Esophagus muscularis mucosa (tissue), 4 donors: Measurements from ENCODE around the gene MOCS3. TPM values are rescaled to one million over a fixed set of nuclear protein-coding genes. Genes with fewer than 3 reads are reported as not detected.

Experiments
- DNase-seq: peaks from one replicate; pipeline ENCODE4 v3.0.0-alpha.2; 2017; ENCODE audit errors: extremely low spot score
- H3K27ac ChIP-seq, 4 donors: fragments of 200-600 bp; sonication (generic); replicated peaks in 1 of 4; 1 replicate in 3 of 4; 2 replicates in 1 of 4; pipeline ENCODE4 v1.5.1; 2016 to 2019; ENCODE audit warnings: mild to moderate bottlenecking in 1 of 4
- H3K27me3 ChIP-seq, 4 donors: fragments of 200-600 bp; sonication (generic); one replicate each; pipeline versions ENCODE4 v1.5.1 to v1.6.0; 2016 to 2019
- H3K36me3 ChIP-seq, 4 donors: fragments of 200-600 bp; sonication (generic); one replicate each; pipeline ENCODE4 v1.5.1; 2016 to 2019
- H3K4me1 ChIP-seq, 4 donors: fragments of 200-600 bp; sonication (generic); one replicate each; pipeline ENCODE4 v1.5.1; 2016 to 2019
- H3K4me3 ChIP-seq, 4 donors: fragments of 200-600 bp; sonication (generic); 1 replicate in 2 of 4; 2 replicates in 2 of 4; pipeline ENCODE4 v1.5.1; 2016 to 2019; ENCODE audit warnings: mild to moderate bottlenecking in 4 of 4, moderate library complexity in 1 of 4
- H3K9me3 ChIP-seq, 4 donors: fragments of 200-600 bp; sonication (generic); 1 replicate in 3 of 4; 2 replicates in 1 of 4; pipeline ENCODE4 v1.5.1; 2016 to 2019
- EP300 ChIP-seq: sonication (generic); formaldehyde crosslinking; IDR thresholded peaks from one replicate; pipeline ENCODE4 v1.6.1; 2017; ENCODE audit warnings: antibody characterized with exemption
- POLR2A ChIP-seq: fragments of 450-650 bp; IDR thresholded peaks from one replicate; pipeline ENCODE4 v1.6.1; 2017; ENCODE audit warnings: antibody characterized with exemption, moderate library complexity, mild to moderate bottlenecking, low read depth
- POLR2AphosphoS5 ChIP-seq, 2 donors: sonication (generic); formaldehyde crosslinking; IDR thresholded peaks; one replicate each; pipeline ENCODE4 v1.6.1; 2017; ENCODE audit warnings: antibody characterized with exemption in 2 of 2
- WGBS: methylation state at CpG from one replicate; pipeline ENCODE4 v1.1.5; 2018; 5-methylcytosine and 5-hydroxymethylcytosine counted together
- intact Hi-C: fragments of 100-400 bp; cut with DNase I; formaldehyde crosslinking; loops from one replicate; pipeline ENCODE4 v1.15.1; 2023
- total RNA-seq, 4 donors: library from RNA; depleted of rRNA; stranded (reverse); fragments of >200 nt; gene quantifications; one replicate each; pipeline versions ENCODE4 v1.1.0 to v1.2.1, GENCODE V29; 2016
- TF ChIP-seq, protein P1 (sequence below), 3 experiments: fragments of 200-600 bp in 2 of 3; fragments of 450-650 bp in 1 of 3; sonication (generic) in 2 of 3; IDR thresholded peaks; one replicate each; pipeline ENCODE4 v1.5.1; 2017 to 2019; ENCODE audit warnings: antibody characterized with exemption in 3 of 3, mild to moderate bottlenecking in 2 of 3, moderate library complexity in 1 of 3

The MOCS3 gene
- total RNA-seq, 4 donors from 2014 or later: 2.9 to 6.2 (median 4.2) TPM

DNA sequence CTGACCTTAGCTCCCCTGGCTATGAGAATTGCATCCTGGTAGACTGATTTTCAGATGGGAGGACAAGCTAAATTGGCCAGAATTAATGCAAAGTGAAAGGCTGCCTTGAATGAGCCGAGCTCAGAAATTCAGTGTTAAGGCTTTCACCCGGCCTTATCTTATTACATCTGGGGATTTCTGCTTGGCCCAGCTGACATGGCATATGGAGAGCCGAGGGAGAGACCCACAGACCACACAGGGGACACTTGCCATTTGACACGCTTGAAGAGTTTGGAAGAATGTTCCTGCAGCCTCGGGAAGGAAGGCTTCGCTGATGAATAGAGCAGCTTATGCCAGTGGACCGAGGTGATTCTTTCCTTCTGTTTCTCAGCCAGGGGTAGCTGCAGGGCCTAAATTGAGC, 9.0 kb downstream of the MOCS3 start:
- no peak for TF ChIP-seq EP300
- TF ChIP-seq, protein P1, sequence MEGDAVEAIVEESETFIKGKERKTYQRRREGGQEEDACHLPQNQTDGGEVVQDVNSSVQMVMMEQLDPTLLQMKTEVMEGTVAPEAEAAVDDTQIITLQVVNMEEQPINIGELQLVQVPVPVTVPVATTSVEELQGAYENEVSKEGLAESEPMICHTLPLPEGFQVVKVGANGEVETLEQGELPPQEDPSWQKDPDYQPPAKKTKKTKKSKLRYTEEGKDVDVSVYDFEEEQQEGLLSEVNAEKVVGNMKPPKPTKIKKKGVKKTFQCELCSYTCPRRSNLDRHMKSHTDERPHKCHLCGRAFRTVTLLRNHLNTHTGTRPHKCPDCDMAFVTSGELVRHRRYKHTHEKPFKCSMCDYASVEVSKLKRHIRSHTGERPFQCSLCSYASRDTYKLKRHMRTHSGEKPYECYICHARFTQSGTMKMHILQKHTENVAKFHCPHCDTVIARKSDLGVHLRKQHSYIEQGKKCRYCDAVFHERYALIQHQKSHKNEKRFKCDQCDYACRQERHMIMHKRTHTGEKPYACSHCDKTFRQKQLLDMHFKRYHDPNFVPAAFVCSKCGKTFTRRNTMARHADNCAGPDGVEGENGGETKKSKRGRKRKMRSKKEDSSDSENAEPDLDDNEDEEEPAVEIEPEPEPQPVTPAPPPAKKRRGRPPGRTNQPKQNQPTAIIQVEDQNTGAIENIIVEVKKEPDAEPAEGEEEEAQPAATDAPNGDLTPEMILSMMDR (IDR thresholded peaks at IDR 0.05): no peak
- intact Hi-C loops: no loop called here
- Histone ChIP-seq H3K27ac (no peak overlapping the region), H3K27me3 (no peaks in the 10 kb centered on the region), H3K9me3 (no peaks in the 10 kb centered on the region), H3K36me3 (peaks cover 0 to 1% (median 0%) of the 10 kb centered on the region in 4 donors), H3K4me3 (no peak overlapping the region), H3K4me1 (no peaks in the 10 kb centered on the region)
- WGBS: 41% methylated on average over 7 of the region's 7 CpGs
- DNase-seq: no peak

DNA sequence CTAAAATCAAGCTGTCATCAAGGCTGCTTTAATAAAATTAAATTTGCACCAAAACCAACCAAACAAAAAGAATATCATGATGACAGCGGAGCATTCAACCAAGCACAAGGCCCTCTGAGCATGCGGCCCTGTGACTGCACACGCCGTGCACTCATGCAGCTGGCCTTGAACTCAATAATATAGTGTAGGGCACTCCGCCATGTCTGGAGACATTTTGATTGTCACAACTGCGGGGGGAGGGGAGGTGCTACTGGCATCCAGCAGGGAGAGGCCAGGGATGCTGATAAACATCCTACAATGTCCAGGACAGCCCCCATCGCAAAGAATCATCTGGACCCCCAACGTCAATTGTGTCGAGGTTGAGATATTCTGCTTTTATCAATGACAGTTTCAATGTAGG, 9.7 kb downstream of the MOCS3 start:
- intact Hi-C loops: no loop called here
- H3K4me1 ChIP-seq: no peaks in the 10 kb centered on the region
- no peak for DNase-seq
- TF ChIP-seq POLR2A: no peak
- TF ChIP-seq, protein P1 (IDR thresholded peaks at IDR 0.05): no peak
- no peak for TF ChIP-seq POLR2AphosphoS5 (IDR thresholded peaks at IDR 0.05)
- no peak for TF ChIP-seq EP300
- no peak overlapping the region for H3K4me3 ChIP-seq
- H3K27me3 ChIP-seq: no peaks in the 10 kb centered on the region
- WGBS: 83% methylated on average over 9 of the region's 9 CpGs
- H3K9me3 ChIP-seq: no peaks in the 10 kb centered on the region
- H3K27ac ChIP-seq: no peak overlapping the region
- no peaks in the 10 kb centered on the region for H3K36me3 ChIP-seq

DNA sequence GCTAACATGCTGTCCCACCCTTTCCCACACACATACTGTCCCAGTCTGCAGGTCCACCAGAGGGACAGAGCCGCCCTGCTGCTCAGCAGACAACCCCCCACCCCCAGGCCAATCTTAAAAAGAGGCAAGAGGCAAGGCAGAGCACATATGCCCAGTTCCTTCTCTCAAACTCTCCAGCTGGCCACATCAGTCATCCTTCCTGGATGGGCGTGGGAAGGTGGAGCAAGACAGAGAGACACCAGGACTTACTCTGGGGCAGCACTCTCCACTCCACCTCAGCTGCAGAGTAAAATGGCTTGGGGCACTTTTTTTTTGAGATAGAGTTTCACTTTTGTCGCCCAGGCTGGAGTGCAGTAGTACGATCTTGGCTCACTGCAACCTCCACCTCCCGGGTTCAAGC, 10.8 kb downstream of the MOCS3 start:
- Histone ChIP-seq H3K4me1 (no peaks in the 10 kb centered on the region), H3K27me3 (no peaks in the 10 kb centered on the region), H3K4me3 (no peak overlapping the region), H3K36me3 (no peaks in the 10 kb centered on the region), H3K27ac (no peak overlapping the region), H3K9me3 (no peaks in the 10 kb centered on the region)
- 78% methylated on average over 5 of the region's 5 CpGs for WGBS
- intact Hi-C loops: no loop called here
- TF ChIP-seq, protein P1 (IDR thresholded peaks at IDR 0.05): no peak
- no peak for DNase-seq

DNA sequence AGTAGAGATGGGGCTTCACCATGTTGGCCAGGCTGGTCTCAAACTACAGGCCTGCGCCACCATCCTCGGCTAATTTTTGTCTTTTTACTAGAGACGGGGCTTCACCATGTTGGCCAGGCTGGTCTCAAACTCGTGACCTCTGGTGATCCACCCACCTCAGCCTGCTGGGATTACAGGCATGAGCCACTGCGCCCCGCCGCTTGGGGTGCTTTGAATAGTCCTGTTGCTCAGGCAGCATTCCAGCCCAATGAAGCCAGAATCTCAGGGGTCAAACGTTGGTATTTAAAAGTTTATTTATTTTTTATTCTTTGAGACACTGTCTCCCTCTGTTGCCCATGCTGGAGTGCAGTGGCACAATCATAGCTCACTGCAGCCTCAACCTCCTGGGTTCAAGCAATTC, 11.3 kb downstream of the MOCS3 start:
- no peak for DNase-seq
- no peaks in the 10 kb centered on the region for H3K36me3 ChIP-seq

More for the DNA sequence above, 11.3 kb downstream of the MOCS3 start:
- Histone ChIP-seq H3K9me3 (peaks cover 0 to 4% (median 0%) of the 10 kb centered on the region in 4 donors), H3K27ac (no peak overlapping the region), H3K27me3 (peaks cover 0 to under 1% (median 0%) of the 10 kb centered on the region in 4 donors), H3K4me3 (no peak overlapping the region), H3K4me1 (no peaks in the 10 kb centered on the region)
- intact Hi-C loops: no loop called here
- TF ChIP-seq POLR2A (no peak), POLR2AphosphoS5 (IDR thresholded peaks at IDR 0.05) (no peak), EP300 (no peak)
- TF ChIP-seq, protein P1 (IDR thresholded peaks at IDR 0.05): no peak
- WGBS: 71% methylated on average over 8 of the region's 8 CpGs
